GM21381 (cell line): ENCODE measurements around the gene ZNF823.

Experiments used
- ATAC-seq: cut with Tn5 transposase; IDR thresholded peaks from one replicate; pipeline ENCODE4 v1.9.1; 2021; ENCODE audit warnings: mild to moderate bottlenecking, moderate library complexity; ENCODE audit not compliant: unreplicated experiment

ZNF823 gene

DNA sequence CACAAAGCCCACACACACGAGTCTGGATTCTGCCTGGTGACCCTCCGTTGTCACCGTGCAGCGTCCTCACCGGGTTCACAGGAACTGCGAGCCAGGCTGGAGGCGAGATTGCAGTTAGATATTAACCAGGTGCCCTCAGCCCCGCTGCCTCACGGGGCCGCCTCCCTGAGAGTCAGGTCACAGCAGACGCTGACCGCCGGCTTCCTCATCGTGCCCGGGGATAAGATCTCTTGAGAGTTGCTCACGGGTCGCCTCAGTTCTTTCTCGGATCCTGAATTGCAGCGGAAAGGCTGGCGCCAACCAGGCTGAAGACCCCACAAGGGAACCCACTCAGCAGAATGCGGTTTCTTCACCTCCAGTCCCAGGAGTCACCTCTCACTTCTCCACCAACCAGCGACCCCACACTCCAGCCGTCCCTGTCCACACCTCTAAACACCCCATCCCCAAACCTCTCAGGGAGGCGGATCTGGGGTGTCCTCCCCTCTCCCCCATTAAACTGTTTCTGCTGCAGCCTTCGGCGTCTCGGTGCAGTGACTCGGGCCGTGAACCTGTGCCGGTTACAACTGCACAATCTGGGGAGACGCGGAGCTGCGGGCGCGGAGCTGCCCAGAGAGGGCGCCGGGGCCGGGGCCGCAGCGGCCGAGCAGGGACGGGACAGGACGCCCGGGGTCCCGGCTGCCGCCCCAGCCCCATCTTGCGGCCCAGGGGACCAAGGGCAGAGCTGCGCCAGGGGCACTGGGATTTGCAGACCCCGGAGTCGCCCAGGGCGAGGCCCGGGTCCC is 591 bp downstream of the ZNF823 start:
- ATAC-seq = peak; percentile 25

DNA sequence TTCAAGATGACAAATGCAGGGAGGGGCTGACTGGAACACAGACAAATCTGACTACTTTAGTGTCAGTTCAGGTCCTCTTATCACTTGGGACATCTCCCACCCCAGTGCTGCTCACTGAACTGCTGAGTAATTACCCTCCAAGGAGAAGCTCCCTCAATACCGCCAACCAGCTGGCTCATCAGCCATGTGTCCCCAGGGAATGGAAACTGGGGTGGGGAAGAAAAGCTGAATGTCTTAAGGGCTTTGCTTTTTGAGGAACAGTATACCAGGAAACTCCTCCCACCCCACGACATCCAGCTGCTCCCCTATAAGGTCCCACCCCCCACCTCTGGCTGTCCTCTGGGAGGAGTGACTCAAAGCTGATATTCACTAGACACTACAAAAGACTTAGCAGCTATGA is 2.0 kb downstream of the ZNF823 start:
- ATAC-seq = no peak

DNA sequence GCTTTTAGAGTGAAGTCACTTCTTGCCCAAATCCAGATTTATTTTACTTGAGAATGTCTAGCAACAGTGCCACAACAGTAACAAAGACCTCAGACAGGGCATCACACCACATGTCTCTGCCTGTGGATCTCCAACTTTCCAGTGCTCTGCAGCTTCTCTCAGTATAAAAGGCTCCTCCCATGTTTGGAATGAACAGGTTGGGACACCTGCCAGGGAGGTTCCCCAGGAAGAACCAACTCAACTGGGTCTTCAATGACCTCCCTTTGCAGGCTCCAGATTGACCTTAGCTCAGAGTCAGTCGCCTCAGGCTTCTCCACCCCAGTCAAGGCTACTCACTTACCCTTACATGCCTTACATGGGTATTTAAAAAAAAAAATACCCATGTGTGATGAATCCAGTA is 3.4 kb downstream of the ZNF823 start:
- no peak for ATAC-seq

DNA sequence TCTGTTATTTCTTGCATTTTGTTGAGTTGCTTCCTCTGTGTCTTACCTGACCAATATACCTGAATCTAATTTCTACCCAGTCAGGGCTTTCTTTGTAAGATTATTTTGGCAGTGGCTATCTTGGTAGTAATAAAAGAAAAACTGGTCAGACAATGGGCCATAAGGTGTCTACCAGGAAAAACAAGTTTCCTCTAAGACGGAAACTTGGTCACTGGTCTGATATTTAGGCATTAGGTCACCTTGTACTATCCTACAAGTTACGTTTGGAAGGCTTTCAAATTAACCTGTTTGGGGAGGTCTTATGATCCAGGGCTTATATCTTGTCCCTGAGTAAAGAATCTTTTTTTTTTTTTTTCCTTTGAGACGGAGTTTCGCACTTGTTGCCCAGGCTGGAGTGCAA is 9.2 kb downstream of the ZNF823 start:
- no peak for ATAC-seq

DNA sequence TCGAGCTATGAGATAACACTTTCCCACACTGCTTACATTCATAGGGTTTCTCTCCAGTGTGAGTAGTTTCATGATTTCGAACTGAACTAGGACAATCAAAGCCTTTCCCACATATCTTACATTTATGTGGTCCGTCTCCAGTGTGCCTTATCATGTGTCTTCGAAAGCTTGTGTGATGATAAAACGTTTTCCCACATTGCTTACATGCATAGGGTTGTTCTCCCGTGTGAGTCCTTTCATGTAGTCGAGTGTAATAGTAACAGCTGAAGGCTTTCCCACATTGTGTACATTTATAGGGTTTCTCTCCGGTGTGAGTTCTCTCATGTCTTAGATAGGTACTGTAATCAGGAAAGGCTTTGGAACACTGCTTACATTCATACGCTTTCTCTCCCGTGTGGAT is 16.3 kb downstream of the ZNF823 start:
- ATAC-seq = no peak

DNA sequence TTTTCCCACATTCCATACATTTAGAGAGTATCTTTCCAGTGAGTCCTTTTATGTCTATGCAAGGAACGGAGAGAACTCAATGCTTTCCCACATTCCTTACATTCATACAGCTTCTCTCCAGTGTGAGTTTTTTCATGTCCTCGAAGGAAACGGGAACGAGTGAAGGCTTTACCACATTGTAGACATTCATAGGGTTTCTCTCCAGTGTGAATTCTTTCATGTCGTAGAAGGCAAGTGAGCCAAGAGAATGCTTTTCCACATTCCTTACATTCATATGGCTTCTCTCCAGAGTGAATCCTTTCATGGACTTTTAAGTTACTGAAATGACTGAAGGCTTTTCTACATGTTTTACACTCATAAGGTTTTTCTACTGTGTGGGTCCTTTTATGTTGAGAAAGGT is 17.1 kb downstream of the ZNF823 start:
- no peak for ATAC-seq

DNA sequence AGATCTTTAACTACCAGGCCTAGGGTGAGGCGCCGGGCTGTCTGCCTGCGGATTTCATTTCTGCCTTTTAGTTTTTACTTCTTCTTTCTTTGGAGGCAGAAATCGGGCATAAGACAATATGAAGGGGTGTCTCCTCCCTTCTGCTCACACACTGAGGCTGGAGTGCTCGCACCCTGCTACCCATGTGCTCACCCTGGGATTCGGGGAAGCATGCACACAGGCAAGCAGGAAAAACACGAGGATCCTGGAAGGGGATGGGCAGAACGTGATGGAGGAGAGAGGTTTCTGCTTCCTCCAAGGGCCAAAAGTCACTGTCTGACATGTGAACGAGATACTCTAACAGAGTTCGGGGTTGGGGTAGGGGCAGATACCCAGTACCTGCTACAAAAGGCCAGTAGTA is 28.4 kb downstream of the ZNF823 start:
- ATAC-seq = no peak

DNA sequence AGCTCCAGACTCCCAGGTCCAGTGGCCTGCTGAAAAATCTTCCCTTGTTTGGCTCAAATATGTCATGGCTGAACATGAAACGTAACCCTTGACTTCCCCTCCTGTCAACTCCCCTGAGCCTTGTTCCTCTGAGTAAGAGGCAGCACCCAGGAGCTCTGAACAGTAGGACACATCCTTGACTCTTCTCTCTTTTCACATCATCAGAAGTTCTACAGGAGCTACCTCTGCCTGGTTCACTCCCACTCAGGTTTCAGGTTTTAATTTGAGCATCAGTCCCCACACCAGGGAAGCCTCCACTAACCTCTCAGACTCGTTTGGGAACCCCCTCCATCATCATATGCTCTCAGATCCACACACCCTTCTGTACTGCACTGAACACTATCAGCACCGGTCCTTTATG is 30.3 kb downstream of the ZNF823 start:
- ATAC-seq = no peak

DNA sequence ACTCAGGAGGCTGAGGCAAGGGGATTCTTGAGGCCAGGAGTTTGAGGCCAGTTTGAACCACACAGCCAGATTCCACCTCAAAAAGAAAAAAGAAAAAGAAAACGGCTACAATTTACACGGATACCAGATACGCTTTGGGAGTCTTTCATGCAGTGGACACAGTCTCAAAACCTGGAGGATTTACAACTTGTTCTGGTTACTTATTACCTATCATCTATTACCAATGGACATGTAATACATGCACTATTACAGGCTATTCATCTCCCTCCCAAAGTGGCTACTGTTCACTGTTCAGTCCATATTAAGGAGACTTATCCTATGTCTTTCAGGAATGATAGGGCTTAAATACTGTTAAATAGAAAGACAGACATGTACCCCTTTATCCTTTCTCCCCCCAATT is 33.3 kb downstream of the ZNF823 start:
- no peak for ATAC-seq

DNA sequence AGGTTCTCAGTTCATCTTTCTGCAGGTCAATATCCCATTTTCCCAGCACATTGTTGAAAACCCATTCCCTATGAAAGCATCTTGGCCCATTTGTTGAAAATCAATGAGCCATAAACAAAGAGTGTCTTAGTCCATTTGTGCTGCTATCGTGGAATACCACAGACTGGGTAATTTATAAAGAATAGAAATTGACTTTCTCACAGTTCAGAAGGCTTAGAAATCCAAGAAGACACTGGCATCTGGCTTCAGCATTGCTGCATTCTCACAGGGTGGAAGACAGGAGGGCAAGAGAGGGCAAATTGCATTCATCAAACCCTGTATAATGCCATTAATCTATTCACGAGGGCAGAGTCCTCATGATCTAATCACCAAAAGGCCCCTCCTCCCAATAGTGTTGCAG is 34.1 kb downstream of the ZNF823 start:
- no peak for ATAC-seq

DNA sequence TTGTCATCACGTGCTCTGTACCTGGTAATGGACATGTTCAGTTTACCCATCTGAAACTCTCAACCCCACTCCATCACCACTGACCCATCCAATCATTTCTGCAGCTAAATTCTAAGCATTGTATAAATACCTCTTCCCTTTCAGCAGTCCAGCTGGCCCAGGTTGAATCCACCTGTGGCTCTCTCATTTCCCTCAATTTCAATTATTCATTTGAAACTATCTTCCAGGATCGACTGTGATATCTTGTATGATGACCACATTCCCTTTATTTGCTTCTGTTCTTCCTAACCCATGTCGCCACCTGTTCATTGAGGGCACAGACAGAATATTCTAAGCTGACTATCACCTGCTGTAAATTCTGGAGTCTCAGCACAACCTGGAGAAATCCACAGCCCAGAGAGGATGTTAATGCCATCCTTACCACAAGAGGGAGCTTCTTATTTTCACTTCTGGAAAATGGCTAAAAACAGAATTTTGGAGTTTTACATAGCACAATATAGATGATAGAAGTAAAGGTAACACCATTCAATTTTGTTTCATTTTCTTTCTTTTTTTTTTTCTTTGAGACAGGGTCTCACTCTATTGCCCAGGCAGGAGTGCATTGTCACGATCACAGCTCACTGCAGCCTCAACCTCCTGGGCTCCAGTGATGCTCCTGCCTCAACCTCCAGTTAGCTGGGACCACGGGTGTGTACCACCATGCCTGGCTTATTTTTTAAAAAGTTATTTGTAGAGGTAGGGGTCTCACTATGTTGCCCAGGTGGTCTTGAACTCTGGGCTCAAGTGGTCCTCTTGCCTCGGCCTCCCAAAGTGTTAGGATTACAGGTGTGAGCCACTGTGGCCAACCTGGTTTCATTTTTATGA is 38.6 kb downstream of the ZNF823 start:
- ATAC-seq = no peak

DNA sequence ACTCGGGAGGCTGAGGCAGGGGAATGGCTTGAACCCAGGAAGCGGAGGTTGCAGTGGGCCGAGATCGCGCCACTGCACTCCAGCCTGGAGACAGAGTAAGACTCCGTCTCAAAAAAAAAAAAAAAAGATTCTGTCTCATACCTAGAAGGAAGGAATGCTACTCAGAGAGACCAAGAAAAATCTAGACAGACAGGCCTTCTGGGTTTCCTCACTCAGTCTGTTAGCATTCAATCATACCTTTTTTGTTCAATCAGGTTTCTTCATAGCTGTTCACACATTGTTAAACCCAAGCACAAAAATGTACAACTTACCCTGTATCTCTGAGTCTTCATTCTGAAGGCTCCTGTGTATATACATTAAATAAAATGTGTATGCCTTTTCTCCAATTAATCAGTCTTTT is 40.5 kb downstream of the ZNF823 start:
- ATAC-seq = no peak

DNA sequence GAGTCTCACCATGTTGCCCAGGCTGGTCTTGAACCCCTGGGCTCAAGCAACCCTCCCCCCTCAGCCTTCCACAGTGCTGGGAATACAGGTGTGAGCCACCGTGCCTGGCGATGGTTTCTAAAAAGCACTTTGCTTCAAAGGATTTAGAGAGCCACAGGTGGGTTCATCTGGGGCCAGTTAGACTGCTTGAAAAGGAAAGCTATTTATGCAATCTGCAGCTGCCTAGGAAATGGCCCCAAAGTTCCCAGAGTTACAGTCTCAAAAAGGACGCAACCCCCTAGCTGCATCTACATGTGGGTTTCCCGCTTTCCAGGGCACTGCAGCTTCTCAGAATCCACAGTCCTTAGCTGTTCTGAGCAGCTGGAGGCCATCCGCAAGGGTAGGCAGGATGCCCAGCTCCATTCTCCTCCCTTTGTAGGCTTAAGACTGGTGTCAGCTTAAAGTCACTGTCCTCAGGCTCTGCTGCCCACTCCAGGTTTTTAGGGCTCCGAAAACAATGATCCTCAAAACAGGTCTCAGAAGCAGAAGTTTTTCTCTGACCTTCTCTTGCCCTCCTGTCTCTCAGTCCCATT is 41.4 kb downstream of the ZNF823 start:
- no peak for ATAC-seq

DNA sequence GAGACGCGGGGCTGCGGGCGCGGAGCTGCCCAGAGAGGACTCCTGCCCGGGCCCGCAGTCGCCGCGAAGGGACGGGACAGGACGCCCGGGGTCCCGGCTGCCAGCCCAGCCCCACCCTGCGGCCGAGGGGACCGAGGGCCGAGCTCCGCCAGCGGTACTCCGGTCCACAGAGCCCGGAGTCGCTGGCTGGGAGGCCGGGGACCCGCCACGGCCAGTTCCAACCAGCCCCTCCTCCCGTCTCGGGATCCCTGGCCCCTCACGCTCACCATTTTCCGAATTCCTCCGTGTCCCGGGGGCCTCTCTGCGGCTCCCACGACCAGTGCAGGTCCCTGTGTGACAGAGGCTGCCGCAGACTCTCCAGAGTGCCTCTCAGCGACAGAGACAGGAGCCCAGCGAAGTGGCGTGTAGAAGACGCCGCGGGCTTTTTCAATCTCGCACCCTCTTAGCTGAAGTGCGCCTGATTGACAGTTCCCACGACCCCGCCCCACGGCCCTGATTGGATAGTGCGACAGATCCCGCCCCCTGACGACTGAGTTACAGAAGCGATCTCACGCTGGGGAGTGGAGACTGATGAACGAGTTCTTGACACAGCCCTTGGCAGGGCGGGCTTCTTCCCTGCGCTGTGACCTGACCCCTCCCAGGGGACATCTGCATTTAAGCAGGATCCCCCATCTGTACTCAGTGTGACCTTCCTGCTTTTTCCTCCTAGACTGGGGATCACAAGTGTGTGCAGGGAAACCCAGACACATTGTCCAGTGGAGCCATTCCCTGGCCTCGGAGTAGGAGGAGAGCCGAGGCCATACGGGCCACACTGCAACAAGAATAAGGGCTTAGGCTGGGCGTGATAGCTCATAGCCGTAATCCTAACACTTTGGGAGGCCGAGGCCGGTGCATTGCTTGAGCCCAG is 44.0 kb downstream of the ZNF823 start:
- peak; percentile 43 for ATAC-seq

DNA sequence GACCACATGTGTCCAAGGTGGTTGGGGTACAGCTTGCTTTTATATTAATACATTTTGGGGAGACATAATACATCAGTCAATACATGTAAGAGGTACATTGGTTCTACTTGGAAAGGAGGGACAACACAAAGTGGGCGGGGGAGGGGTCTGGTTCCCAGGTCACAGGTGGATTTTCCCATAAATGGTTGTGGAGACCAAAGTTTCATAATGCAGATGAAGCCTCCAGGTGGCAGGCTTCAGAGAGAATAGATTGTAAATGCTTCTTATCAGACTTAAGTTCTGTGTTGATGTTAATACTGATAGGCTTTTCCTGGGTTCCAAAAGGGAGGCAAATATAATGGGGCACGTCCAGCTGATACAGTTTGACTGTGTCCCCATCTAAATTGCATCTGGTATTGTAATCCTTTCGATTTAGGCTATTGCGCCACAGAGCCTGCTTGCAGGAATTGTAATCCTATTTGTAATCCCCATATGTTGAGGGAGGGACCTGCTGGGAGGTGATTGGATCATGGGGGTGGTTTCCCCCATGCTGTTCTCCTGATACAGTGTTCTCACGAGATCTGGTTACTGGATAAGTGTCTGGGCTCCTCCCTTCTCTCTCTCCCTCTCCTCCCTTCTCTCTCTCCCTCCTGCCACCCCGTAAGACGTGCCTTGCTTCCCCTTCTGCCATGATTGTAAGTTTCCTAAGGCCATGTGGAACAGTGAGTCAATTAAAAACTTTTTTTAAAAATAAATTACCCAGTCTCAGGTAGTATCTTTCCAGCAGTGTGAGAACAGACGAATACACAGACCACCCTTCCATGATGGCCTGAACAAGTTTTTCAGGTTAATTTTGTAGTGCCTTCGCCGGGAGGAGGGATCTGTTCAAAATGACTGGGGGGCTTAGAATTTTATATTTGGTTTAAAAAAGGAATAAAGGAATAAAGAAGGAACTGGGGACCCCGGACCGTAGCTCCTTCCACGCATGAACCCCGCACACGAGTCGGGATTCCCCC is 44.9 kb downstream of the ZNF823 start:
- ATAC-seq = no peak

DNA sequence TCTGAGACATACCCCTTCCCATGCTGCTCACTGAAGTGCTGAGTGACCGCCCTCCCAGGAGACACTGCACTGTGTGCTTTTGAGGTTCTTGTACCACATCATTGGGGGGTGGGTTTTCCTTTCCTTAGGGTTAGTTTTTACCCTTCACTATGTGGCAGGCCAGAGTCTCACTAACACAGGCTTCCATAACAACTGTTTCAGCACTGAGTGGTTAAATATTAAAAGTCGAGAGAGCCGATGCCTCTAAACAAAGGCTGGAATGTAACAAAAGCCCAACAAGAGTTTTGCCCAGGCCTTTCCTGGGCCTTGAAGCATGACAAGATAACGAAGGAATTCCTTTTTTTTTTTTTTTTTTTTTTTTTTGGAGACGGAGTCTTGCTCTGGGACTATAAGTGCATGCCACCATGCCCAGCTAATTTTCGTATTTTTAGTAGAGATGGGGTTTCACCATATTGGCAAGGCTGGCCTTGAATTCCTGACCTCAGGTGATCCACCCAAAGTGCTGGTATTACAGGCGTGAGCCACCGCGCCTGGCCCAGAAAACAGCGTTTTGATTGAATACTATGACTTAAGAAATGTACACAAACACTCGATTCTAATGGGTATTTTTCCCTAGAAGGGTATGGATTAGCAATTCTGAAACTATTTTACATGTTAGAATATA is 46.5 kb downstream of the ZNF823 start:
- ATAC-seq = no peak

DNA sequence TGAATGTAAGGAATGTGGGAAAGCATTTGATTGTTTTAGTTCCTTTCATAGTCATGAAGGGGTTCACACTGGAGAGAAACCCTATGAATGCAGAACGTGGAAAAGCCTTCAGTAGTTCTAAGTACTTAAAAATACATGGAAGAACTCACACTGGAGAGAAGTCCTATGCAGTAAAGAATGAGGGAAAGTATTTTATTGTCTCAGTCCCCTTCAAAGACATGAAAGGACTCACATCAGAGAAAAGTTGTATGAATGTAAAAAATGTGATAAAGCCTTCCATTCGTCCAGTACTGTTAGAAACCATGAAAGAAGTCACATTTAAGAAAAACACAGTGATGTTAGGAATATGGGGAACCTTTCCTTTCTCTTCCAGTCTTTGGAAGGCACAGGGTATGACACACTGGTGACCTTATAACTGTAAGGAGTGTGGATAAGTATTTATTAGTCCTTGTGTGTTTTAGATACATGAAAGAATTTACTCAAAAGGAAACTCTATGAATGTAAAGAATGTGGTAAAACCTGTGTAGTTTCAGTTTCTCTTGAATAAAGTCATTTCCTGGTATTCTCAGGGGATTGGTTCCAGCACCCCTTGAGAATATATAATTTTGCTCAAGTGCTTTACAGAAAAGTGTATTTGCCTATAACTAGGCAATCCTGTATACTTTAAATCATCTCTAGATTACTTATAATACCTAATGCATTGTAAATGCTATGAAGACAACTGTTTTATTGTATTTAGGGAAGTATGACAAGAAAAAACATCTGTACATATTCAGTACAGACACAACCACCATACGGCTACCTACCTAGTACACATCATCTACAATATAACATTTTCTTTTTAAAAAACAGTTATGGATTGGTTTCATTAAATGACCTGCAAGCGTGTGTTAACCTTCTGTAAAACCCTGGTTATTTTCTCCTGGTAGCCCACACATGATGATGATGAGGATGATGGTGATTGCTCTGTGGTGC is 52.8 kb downstream of the ZNF823 start:
- ATAC-seq = no peak
